GM18498 (cell line): ENCODE measurements around the gene MRPS18A.
"Not testable (repeated sequence)": the region's sequence is repeated elsewhere in the genome, so short reads cannot be mapped to it uniquely, and the experiment has no call there.

Experiments used
- ATAC-seq: cut with Tn5 transposase; IDR thresholded peaks from one replicate; pipeline ENCODE4 v1.9.1; 2021; ENCODE audit warnings: mild to moderate bottlenecking, moderate library complexity; ENCODE audit not compliant: unreplicated experiment

MRPS18A gene

DNA sequence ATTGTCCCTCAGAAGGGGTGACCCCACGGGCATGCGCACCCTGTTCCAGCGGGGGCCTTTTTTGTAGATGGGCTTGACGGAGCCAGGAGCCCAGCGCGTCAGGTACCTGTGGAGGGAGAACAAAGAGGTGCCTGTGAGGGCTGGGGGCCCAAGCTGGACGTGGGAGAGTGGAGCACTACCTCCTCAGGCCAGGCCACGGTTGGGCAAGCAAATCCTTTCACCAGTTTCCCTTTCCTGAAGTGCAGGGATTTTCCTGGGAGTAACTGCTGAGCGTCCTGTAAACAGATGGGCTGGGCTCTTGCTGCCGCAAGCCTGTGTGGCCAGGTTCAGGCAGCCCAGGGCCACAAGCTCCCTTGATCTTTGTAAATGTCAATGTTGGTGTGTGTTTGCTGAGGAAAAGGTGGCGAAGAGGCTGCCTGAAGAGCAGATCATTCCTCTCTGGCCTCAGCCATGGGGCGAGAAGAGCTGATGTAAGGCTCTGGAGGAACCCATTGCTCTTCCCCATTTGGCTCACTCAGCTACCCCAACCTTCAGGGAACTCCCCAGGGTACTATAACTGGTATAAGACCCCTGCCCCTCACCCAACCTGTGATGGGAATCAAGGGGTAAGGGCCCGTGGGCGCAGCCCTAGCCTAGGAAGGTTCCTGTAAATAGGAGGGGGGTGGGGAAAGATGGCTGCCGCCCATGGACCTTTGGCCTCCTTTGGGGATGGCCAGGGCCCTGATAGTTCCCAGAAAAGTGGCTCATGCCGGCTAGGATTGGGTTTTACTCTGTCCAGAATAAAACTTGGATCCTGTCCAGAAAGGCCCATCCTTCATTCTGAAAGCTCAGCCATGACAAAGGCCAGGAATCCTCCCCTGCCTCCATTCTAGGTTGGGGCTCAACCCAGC is 15.5 kb downstream of the MRPS18A start:
- ATAC-seq, result no peak

DNA sequence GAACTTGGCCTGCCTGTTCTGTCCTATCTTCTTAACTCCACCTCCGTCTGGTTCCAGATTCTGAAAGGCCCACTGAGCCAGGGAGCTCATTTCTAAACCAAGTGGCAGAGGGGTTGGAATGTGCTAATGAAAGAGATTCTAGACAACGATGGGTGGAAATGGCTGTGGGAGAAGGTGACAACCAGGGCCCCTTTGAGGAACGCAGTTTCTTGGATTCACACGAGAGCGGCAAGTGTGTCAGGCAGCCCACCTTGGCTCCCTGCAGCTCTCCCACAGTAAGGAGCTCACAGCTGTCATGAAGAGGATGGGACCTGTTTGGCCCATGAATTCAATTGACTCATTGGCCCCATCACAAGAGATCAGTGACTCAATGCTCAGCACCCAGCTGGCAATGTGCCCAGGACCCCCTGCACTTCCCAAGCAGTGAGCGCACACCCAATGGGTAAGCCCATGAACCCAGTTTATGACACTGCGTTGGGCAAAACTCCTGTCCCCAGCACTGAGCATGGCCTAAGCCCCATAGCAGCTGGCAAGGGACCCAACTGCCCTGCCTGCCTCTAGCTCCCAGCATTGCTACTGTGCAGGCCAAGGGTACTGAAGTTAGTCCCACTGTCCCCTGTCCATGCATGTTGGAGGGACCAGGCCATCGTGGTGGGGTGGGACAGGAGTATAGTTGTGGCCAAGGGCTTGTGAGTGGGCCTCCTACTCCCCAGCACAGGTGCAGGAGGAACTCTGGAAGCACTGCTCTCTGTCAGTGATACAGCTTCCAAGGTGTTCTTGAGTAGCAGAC is 16.4 kb downstream of the MRPS18A start:
- no peak for ATAC-seq

DNA sequence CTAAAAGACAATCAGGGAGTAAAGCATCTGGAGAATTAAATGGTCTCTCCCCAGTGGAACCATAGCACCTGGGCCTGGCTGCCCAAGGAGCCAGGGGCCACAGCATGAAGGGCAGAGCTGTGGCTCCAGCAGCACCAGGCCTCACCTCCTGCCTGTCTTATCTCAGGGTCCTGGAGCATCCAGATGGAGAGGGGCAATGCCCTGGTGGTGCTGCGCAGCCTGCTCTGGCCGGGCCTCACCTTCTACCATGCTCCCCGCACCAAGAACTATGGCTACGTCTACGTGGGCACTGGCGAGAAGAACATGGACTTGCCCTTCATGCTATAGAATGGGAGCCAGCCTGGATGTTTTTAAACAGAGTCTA is 17.0 kb downstream of the MRPS18A start:
- no peak for ATAC-seq

- no peak for ATAC-seq
Measured at GRCh38 chr6:43669922-43670622, 17.5 kb downstream of the MRPS18A start.

- no peak for ATAC-seq
Measured at GRCh38 chr6:43669050-43669921, 18.3 kb downstream of the MRPS18A start.

DNA sequence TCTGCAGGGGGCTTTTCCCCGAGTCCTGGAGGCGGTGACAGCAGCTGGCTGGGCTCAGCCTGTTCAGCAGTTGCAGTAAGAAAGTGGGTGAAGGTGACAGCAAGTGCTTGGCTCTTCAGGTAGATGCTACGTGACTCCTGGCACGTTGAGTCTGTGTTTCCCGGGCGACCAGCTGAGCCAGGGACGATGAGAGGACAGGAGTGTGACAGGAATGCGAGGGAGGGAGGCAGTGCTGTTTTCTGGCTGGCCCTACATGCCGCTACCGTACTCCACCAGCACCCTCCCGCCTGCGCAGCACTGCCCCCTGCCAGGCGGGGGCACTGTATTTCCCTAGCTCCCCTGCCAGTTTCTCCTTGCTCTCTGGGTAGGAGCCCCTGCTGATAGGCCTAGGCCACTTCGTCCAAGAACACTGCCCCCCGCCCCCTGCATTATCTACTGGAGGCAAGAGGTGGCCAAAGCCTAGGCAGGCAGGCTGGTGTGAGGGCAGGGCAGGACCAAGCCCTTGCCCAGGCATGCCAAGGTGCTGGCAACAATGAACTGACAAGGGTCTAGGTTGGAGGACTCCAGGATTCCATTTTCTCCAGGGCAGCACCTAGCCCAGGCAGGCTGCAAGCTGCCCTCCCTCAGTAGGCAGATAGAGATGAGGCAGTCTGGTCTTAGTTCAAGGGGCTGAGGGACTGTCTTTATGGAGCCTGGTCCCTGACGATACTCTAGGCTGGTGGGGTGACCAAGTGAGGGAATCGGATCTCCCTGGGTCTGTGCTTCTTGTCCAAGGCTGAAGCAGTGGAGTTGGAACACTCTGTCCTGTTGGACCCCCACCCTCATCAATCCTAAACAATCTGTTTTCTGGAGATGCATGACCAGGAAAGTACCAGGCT is 19.2 kb downstream of the MRPS18A start:
- ATAC-seq, result no peak

DNA sequence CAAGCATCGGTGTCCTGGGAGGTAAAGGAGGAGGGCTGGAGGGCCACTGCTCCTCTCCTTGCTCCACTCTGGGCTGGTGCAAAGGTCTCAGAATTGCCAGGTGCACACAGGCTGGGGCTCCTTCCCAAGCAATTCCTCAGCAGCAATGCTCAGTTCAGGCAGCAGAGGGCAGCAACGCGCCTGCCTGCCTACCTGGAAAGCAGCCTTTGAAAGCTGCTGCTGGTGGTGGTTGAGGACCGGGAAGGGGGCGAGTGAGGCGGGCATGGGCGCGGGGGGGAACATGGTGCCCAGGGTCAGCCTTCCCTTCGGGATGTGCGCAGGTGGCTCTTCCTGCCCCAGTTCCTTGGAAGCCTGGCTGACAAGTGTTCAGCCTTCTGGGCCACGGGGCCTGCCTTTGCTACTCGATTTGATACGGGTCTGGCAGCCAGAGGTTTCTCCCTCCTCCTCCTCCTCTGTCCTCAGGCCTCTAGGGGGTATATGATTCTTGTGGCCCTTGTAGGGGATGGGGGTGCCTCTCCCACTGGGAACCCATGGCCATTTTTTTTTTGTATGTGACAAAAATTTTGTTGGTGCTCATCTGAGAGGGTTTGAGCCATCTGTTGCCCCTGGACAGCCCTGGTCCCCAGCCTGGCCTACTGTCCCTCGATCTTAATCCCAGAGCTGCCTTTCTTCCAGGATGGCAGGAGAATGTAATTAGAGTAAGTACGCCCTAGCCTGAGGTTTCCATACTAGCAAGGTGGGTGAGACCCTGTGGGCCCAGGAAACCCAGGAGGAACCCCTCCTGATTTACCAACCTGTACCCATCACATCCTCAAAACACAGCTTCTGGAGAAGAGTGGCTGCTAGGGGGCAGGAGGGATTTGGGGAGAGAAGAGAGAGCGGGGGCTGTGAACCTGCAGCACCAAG is 20.1 kb downstream of the MRPS18A start:
- ATAC-seq, result peak; percentile 46

- ATAC-seq, result no peak
Measured at GRCh38 chr6:43666196-43666920, 21.2 kb downstream of the MRPS18A start.

DNA sequence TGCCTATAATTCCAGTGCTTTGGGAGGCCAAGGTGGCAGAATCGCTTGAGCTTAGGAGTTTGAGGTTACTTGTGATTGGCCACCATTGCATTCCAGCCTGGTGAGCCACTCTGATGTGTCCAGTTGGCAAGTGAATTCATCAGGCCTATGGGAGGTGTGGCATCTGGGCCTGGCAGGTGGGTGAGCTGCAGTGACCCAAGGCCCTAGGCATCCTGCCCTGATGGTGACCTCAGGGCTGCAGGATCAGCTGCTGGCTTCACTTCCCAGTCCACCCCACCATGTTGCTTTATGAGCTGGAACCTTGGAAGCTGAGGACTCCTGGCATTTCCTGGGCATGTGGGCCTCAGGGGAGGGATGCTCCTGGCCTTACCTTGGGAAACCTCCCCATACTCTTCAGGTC is 22.2 kb downstream of the MRPS18A start:
- no peak for ATAC-seq

GRCh38 chr6:43662948-43663347 is 24.6 kb downstream of the MRPS18A start:
- not testable (repeated sequence) for ATAC-seq

- no peak for ATAC-seq
Measured at GRCh38 chr6:43658161-43658560, 29.4 kb downstream of the MRPS18A start.

GRCh38 chr6:43657221-43657802 is 30.3 kb downstream of the MRPS18A start:
- ATAC-seq, result no peak

DNA sequence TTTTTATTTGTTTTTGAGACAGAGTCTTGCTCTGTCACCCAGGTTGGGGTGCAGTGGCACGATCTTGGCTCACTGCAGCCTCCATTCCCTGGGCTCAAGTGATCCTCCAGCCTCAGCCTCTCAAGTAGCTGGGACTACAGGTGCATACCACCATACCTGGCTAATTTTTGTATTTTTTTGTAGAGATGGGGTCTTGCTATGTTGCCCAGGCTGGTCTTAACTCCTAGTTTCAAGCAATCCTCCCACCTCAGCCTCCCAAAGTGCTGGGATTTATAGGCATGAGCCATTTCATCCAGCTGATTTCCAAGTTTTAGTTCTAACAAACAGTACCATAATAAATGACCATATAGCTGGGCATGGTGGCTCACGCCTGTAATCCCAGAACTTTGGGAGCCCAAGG is 34.8 kb downstream of the MRPS18A start:
- not testable (repeated sequence) for ATAC-seq

GRCh38 chr6:43648248-43648647 is 39.3 kb downstream of the MRPS18A start:
- ATAC-seq, result no peak

DNA sequence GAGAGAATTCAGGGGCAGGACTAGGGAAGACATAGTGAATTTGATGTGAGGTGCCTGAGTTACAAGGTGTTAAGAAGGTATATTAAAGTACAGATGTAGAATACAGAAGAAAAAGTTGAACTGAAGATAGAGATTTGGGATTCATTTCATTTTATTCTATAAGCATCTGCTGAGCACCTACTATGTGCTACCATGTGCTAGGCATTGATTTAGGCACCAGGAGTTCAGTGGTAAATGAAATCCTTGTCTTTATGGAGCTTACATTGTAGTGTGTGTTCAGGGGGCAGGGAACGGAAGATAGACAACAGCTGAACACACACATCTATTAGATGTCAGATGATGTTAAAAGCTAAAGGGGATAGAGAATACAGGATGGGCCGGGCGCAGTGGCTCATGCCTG is 40.0 kb downstream of the MRPS18A start:
- no peak for ATAC-seq

- peak; percentile 11 for ATAC-seq
Measured at GRCh38 chr6:43645613-43645964, 42.0 kb downstream of the MRPS18A start.

GRCh38 chr6:43644940-43645612 is 42.5 kb downstream of the MRPS18A start, which contains the start of gene RSPH9:
Gene RSPH9, plus strand, starts transcription at chr6:43645036. Its CDS starts 63 bp downstream, at chr6:43645099.
- peak; percentile 64 for ATAC-seq
